Activated naive CD8-positive, alpha-beta T cell treated with anti-CD3 and anti-CD28 coated beads, Interleukin-2, amount 50 U/mL, for 24 hours (primary cell): ENCODE data around the gene SLC51B.

Source experiments
- ATAC-seq: fragments of 150-1000 bp; cut with Tn5 transposase; one replicate; pipeline ENCODE4 v1.10.0; 2021
- DNase-seq: peaks from one replicate; pipeline ENCODE4 v3.0.0; 2021
- H3K27ac Mint-ChIP-seq: one replicate; pipeline ENCODE4 v1.8.0; 2021; ENCODE audit warnings: mild to moderate bottlenecking, mixed read lengths
- H3K27me3 Mint-ChIP-seq: one replicate; pipeline ENCODE4 v1.8.0; 2021; ENCODE audit warnings: mixed read lengths
- H3K36me3 Mint-ChIP-seq: one replicate; pipeline ENCODE4 v1.8.0; 2021; ENCODE audit warnings: low read depth, mixed read lengths
- H3K4me1 Mint-ChIP-seq: one replicate; pipeline ENCODE4 v1.8.0; 2021; ENCODE audit warnings: mixed read lengths
- H3K4me3 Mint-ChIP-seq: one replicate; pipeline ENCODE4 v1.8.0; 2021; ENCODE audit warnings: mild to moderate bottlenecking, moderate library complexity, mixed read lengths
- H3K9me3 Mint-ChIP-seq: one replicate; pipeline ENCODE4 v1.8.0; 2021; ENCODE audit warnings: mixed read lengths

SLC51B gene

DNA sequence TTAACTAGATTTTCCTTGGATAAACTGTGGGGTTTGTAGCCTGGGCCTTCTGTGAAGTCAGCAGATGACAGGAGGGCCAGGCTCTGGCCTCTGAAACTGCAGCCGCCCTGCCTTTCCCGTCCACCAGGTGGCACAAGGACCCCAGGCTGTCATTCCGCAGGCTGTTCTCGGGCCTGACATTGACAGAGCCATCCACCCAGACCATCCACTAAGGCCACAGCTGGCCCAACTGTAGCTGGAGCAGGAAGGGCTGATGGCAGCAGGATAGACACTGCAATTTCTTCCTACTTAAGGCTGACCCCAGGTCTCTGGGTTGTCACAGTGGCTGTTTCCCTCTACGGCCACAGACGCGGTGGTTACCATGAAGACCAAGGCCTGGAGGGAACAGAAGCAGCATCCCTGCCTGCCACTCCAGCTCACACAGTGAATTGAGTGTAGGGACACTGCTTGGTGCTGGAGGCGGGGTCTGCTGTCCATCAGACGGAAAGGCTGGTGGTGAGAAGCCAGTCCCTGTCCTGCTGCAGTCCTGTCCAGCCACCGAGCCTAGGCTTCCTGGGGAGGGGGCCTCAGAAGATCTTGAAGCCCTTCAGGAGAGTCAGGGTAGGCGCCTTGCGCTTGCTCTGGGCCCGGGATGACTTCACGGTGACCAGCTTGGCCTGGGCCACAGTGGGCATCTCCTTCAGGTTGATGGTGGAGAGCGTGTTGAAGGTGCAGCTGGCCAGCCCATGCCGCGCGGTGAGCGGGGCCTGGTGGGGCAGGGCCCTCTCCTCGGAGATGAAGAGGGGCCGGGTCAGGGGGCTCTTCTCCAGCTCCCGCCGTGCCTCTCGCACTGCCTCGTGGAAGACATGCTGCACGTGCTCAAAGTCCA lies 9.4 kb downstream of the SLC51B start:
- Mint-ChIP-seq H3K27ac (no peak overlapping the region), H3K9me3 (no peaks in the 10 kb centered on the region), H3K4me3 (no peak overlapping the region), H3K36me3 (no peaks in the 10 kb centered on the region), H3K4me1 (peaks cover 9% of the 10 kb centered on the region), H3K27me3 (peaks cover 2% of the 10 kb centered on the region)
- DNase-seq (peak; percentile 73), ATAC-seq (peak; percentile 54)

DNA sequence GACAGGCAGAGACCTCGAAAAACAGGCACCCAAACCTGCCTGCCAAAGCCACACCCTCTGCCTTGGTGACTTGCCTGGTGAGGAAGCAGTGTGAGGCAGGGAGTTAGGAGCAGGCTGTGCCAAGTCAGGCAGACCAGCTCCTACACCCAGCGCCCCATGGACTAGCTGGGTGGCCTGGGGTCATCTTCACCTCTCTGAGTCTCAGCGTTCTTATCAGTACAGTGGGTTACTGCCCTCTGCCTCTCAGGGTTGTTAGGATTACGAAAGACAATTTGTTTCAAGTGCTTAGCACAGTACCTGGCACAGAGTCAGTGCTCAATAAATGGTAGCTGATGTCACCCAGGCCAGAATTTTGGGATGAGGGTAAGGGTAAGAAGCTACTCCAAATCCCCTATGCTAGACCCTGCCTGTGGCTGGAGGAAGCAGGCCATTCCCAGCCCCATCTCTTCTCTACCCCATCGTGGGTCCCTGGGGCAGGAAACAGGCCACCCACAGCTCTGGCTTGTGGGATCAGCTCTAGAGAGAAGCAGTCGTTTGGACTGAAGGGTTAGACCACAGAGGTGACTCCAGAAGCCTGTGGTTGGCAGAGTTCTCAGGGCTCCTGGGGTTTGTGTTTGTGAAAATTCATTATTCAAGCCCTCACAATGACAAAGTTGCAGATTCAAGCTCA lies 10.1 kb downstream of the SLC51B start:
- H3K4me3 Mint-ChIP-seq = no peak overlapping the region
- H3K36me3 Mint-ChIP-seq = no peaks in the 10 kb centered on the region

DNA sequence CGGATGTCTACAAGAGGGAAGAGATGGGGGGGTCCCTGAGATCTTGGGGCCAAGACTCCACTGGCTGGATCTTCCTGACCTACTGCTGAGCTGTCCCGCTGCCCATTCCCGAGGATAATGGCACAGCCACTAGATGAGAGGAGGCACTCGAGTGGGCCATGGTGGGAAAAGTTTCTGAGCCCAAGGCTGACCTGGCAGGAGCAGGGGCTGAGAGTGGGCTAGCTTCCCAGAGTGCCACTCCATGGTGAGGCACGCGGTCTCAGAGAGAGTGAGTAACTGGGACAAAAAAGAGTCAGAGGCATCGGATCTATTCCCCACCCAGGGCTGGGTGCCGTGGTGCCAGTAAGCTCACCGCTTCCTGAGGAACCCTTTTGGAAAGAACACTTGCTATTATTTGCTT lies 10.9 kb downstream of the SLC51B start:
- Mint-ChIP-seq H3K27ac (no peak overlapping the region), H3K27me3 (peaks cover 2% of the 10 kb centered on the region), H3K4me3 (no peak overlapping the region), H3K9me3 (no peaks in the 10 kb centered on the region), H3K36me3 (no peaks in the 10 kb centered on the region), H3K4me1 (no peaks in the 10 kb centered on the region)
- no peak for ATAC-seq
- DNase-seq = no peak

More for the DNA sequence above, 10.1 kb downstream of the SLC51B start:
- Mint-ChIP-seq H3K27me3 (peaks cover 2% of the 10 kb centered on the region), H3K27ac (no peak overlapping the region), H3K9me3 (no peaks in the 10 kb centered on the region), H3K4me1 (peaks cover 1% of the 10 kb centered on the region)
- ATAC-seq (no peak), DNase-seq (no peak)

DNA sequence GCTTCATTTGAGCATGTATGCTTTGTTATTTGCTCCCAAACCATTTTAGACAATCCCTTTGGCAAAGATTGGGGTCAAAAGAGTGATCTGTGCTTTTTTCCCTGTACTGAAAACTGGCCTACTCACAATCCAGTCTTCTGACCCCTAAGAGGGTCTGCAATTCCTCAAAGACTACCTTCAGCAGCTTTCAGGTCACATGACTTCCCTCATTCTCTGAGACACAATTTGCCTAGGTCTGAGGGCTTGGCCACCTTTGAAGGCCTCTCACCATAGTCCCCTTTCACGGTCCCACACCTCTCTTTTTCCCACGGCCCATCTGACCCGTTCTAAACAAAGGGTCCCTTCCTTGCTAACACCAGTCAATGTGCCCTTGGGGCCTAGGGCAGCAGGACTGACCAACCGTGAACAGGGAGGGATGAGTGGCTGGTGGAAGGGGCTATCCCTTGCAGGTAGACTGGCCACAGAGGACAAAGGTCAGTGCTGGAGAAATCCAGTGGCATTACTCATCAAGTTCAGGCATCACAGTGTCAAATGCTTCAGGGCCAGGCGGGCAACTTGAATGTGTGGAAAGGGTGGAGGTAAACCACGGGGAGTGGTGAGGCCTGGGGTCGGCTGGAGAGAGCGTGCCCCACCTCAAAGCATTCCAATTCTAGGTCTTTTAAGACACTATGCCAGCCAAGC lies 11.8 kb downstream of the SLC51B start:
- Mint-ChIP-seq H3K27ac (no peak overlapping the region), H3K4me1 (no peaks in the 10 kb centered on the region), H3K27me3 (peaks cover 2% of the 10 kb centered on the region), H3K36me3 (no peaks in the 10 kb centered on the region), H3K9me3 (no peaks in the 10 kb centered on the region), H3K4me3 (no peak overlapping the region)
- ATAC-seq (no peak), DNase-seq (no peak)

DNA sequence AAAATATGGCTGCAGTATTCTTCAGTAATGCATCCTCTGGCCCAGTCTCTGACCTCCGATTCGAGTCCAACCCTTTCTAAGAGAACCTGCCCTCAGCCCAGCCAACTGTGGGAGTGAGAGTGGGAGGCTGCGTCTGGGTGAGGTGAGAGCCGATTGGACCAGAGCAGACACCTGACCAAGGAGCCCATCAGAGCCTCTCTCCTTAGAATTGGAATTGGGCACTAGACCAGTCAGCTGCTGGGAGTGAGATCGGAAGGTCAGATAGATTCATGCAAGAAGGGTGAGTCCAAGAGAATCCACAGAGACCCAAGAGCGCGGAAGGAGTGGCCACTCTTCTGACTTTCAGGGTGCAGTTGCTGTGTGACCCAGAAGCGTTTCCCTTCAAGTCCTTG lies 12.4 kb downstream of the SLC51B start:
- DNase-seq = no peak
- Mint-ChIP-seq H3K27ac (no peak overlapping the region), H3K4me3 (no peak overlapping the region), H3K36me3 (no peaks in the 10 kb centered on the region), H3K27me3 (peaks cover 2% of the 10 kb centered on the region), H3K4me1 (no peaks in the 10 kb centered on the region), H3K9me3 (no peaks in the 10 kb centered on the region)
- ATAC-seq = no peak

DNA sequence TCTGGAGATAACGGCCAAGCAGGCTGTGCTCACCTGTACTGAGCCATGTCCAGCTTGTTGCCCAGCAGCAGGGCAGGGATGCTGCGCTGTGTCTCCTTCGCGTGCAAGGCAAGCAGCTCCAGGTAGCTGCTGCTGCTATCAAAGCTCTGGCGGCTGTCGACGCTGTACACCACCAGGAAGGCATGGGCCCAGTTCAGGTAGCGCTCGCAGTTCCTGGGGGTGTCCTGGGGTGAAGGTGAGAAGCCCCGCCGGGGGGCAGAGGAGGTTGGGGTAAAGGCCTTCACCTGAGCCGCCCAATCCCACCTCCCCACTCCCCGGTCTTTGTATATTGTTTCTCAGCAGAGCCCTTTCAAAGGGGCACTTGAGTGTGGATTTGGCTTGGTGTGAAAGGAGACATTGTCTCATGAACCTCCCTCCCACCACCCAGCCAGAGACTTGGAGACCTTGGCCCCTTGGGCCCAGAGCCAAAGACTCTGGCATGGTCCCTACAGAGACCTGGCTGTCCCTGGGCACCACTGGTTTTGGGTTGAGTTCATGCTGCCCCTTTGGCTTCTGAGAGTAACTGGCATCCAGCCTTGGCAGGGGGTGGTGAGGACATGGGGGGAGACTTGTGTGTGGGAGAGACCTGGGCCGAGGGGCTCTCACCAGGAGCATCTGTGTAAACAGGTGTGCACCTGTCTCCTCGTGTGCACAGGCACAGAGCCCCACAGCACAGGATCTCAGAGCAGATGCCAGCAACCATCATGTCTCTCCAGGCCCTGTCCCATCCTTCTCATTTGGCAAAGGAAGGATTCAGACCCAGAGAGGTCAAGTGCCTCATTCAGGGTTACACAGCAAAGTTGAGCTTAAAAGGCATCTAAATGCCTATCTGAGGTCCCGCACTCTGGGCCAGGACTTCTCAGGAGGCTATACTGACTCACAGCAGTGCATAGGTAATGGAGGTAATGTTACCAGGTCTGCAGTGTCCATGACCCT lies 13.5 kb downstream of the SLC51B start:
- ATAC-seq = no peak

DNA sequence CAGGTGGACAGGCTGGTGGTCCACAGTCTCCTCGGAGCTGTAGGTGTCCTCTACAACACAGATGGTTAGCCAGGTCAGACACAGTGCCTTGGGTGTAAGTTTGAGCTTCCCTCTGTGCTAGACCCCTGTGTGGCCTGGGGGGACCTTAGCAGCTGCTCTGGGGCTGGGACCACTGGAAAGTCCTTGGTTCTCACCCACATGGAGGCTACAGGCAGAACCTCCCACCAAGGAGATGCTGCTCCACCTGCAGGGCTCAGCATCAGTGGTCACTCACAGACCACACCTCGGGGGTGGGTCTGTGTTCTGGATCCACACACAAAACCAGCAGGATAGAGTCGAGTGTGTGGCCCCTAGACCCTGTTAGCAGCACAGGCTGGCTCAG lies 14.2 kb downstream of the SLC51B start:
- H3K27me3 Mint-ChIP-seq = peaks cover 2% of the 10 kb centered on the region

More for the DNA sequence above, 13.5 kb downstream of the SLC51B start:
- Mint-ChIP-seq H3K27ac (no peak overlapping the region), H3K9me3 (no peaks in the 10 kb centered on the region), H3K27me3 (peaks cover 2% of the 10 kb centered on the region), H3K4me1 (peaks cover 2% of the 10 kb centered on the region), H3K36me3 (no peaks in the 10 kb centered on the region), H3K4me3 (no peak overlapping the region)
- no peak for DNase-seq

DNA sequence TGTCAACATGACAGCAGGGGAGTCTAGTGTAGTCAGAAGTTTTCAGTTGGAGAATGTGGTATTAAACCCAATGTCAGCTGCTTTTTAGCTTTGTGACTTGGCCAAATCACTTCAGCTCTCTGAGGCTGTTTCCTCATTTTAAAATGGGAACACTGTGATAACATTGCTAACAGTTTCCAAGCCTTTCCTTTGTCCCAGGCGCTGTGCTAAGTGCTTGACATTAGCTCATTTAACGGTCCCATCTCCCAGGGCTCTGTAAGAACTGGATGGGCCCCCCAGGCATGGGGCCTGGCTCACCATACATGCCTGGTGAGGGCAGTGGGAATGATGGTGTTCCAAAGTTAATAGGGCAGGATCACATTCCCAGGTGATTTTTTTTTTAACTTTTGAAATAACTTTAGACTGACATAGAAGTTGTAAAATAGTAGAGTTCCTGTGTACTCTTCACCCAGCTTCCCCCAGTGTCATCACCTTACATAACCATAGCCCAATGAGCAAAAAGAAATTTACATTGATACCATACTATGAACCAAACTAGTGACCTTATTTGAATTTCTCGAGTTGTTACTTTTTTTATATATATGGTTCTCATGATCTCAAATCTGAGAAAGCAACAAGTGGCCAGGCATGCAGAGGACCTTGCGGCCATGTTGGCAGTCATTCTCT lies 14.9 kb downstream of the SLC51B start:
- Mint-ChIP-seq H3K36me3 (no peaks in the 10 kb centered on the region), H3K27me3 (peaks cover 7% of the 10 kb centered on the region), H3K4me1 (peaks cover 2% of the 10 kb centered on the region), H3K4me3 (no peak overlapping the region), H3K9me3 (no peaks in the 10 kb centered on the region), H3K27ac (no peak overlapping the region)
- ATAC-seq (no peak), DNase-seq (no peak)

More for the DNA sequence above, 14.2 kb downstream of the SLC51B start:
- ATAC-seq (no peak), DNase-seq (no peak)
- Mint-ChIP-seq H3K4me3 (no peak overlapping the region), H3K9me3 (no peaks in the 10 kb centered on the region), H3K4me1 (peaks cover 2% of the 10 kb centered on the region), H3K27ac (no peak overlapping the region), H3K36me3 (no peaks in the 10 kb centered on the region)

DNA sequence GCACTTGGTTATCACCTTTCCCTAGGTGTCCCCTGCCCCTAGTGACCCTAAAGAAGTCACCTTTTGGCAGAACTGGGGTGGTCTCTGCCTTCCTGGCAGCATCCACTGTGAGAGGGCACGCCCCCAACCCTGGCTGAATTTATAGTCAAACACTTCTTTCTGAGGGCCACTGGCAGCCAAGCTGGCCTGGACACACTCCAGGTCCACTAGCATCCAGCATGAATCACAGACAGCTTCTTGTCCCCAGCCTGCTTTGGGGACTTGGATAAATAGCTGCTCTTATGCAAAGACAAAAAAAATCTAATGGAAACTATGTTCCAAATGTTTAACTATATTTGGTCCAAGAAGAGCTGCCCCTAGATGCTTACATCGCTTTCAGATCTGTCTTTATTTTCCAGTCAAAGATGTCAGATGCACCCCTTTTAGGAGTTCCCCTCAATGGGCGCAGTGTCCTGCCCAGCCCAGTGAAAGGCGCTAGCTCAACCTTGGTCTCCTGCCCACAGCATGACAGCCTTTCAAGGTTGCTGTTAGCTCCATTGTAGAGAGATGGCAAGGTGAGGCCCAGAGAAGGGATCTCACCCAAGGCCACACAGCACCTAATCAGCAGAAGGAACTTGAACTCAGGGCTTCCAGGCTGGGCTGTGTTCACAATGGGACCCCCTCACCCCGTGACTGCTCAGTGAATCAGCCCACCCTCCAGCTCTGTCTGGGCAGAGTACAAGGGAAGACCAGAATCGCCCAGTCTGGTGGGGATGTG lies 15.6 kb downstream of the SLC51B start:
- Mint-ChIP-seq H3K27me3 (peaks cover 14% of the 10 kb centered on the region), H3K9me3 (no peaks in the 10 kb centered on the region), H3K36me3 (no peaks in the 10 kb centered on the region), H3K4me3 (no peak overlapping the region), H3K4me1 (peaks cover 2% of the 10 kb centered on the region), H3K27ac (no peak overlapping the region)
- ATAC-seq (no peak), DNase-seq (no peak)

DNA sequence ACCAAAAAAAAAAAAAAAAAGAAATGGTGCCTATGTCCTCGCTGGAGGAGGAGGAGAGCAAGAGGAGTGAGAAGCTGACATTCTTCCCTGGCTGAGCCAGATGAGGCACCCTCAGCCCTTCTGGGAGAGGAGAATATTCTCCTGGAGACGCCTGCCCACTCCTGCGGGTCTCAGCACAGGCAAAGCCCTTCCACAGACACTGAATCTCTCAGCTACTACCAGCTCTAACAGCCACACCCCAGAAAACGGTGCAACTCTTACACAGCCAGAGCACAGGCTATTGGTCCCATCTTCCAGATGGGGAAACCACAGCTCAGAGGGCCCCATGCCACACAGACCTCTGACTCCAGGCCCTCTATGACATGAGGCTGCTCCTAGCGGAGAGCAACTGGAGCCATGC lies 16.9 kb downstream of the SLC51B start:
- no peak overlapping the region for H3K27ac Mint-ChIP-seq
- ATAC-seq (no peak), DNase-seq (no peak)
- no peaks in the 10 kb centered on the region for H3K9me3 Mint-ChIP-seq
- peaks cover 2% of the 10 kb centered on the region for H3K4me1 Mint-ChIP-seq
- H3K27me3 Mint-ChIP-seq = peaks cover 26% of the 10 kb centered on the region
- H3K36me3 Mint-ChIP-seq = no peaks in the 10 kb centered on the region
- H3K4me3 Mint-ChIP-seq = no peak overlapping the region

DNA sequence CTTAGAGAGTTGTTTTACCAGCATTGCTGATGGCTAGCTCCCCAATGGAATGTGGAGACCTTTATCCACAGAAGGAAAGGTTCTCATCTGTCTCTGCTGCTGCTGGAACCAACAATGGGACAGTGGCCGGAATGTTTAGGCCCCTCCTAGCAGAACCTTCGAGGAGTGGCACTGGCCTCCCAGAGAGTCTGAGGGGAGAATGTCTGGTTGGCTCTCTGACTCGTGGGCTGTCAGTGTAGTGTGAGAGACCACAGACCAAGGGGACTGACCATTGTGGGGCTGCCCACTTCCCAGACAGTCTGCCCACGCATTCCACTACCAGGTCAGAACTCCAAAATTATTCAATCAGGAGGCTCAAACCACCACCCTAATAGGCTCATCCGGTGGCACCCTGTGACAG lies 17.5 kb downstream of the SLC51B start:
- Mint-ChIP-seq H3K9me3 (no peaks in the 10 kb centered on the region), H3K27ac (no peak overlapping the region), H3K36me3 (no peaks in the 10 kb centered on the region), H3K27me3 (peaks cover 28% of the 10 kb centered on the region), H3K4me1 (peaks cover 4% of the 10 kb centered on the region), H3K4me3 (no peak overlapping the region)
- DNase-seq (no peak), ATAC-seq (no peak)

DNA sequence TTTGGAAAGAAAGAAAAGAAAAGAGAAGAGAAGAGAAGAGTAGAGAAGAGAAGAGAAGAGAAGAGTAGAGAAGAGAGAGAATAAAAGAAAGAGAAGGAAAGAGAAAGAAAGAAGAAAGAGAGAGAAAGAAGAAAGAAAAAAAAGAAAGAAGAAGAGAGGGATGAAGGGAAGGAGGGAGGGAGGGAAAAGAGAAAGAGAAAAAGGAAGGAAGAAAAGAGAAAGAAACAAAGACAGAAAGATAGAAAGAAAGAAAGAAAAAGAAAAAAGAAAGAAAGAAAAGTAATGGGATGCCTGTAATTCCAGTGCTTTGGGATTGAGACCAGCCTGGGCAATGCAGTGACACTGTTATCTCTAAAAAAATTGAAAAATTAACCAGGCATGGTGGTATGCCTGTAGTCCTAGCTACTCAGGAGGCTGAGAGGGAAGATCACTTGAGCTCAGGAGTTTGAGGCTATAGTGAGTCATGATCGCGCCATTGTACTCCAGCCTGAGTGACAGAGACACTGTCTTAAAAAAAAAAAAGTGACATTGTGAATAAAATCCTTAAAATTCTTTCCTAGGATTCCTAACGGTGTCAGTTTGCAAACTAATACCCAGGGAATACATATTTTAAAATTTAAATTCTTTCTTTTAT lies 20.9 kb downstream of the SLC51B start:
- Mint-ChIP-seq H3K27me3 (peaks cover 35% of the 10 kb centered on the region), H3K36me3 (no peaks in the 10 kb centered on the region), H3K9me3 (no peaks in the 10 kb centered on the region), H3K4me3 (no peak overlapping the region), H3K4me1 (peaks cover 4% of the 10 kb centered on the region), H3K27ac (no peak overlapping the region)
- ATAC-seq (no peak), DNase-seq (no peak)
